WTC11 (cell line): ENCODE data around the gene ZMAT3.

Experiments used
- CTCF ChIP-seq: fragments of 200-600 bp; IDR thresholded peaks from 2 replicates; pipeline ENCODE4 v1.8.0; 2022; ENCODE audit warnings: antibody characterized with exemption
- FOXJ3 ChIP-seq: sonication (generic); formaldehyde crosslinking; IDR thresholded peaks from 2 replicates; pipeline ENCODE4 v1.9.0; 2021; ENCODE audit warnings: missing genetic modification reagents, mild to moderate bottlenecking, borderline replicate concordance
- MAX ChIP-seq: sonication (generic); formaldehyde crosslinking; IDR thresholded peaks from 2 replicates; pipeline ENCODE4 v1.8.0; 2022; ENCODE audit warnings: mild to moderate bottlenecking, missing genetic modification reagents
- ZNF317 ChIP-seq: sonication (generic); formaldehyde crosslinking; IDR thresholded peaks from 2 replicates; pipeline ENCODE4 v1.8.1; 2023; ENCODE audit warnings: low read depth, mild to moderate bottlenecking, moderate library complexity, missing genetic modification reagents, borderline replicate concordance
- TF ChIP-seq, protein P1 (sequence below): sonication (generic); formaldehyde crosslinking; IDR thresholded peaks from 2 replicates; pipeline ENCODE4 v1.8.0; 2023; ENCODE audit warnings: mild to moderate bottlenecking, missing genetic modification reagents

GRCh38 chr3:179036226-179036625 is 35.4 kb downstream of the ZMAT3 start:
- TF ChIP-seq MAX (CRISPR knock-in tag) (no peak), ZNF317 (CRISPR knock-in tag) (no peak), FOXJ3 (CRISPR knock-in tag) (no peak), CTCF (no peak)
- TF ChIP-seq, protein P1, sequence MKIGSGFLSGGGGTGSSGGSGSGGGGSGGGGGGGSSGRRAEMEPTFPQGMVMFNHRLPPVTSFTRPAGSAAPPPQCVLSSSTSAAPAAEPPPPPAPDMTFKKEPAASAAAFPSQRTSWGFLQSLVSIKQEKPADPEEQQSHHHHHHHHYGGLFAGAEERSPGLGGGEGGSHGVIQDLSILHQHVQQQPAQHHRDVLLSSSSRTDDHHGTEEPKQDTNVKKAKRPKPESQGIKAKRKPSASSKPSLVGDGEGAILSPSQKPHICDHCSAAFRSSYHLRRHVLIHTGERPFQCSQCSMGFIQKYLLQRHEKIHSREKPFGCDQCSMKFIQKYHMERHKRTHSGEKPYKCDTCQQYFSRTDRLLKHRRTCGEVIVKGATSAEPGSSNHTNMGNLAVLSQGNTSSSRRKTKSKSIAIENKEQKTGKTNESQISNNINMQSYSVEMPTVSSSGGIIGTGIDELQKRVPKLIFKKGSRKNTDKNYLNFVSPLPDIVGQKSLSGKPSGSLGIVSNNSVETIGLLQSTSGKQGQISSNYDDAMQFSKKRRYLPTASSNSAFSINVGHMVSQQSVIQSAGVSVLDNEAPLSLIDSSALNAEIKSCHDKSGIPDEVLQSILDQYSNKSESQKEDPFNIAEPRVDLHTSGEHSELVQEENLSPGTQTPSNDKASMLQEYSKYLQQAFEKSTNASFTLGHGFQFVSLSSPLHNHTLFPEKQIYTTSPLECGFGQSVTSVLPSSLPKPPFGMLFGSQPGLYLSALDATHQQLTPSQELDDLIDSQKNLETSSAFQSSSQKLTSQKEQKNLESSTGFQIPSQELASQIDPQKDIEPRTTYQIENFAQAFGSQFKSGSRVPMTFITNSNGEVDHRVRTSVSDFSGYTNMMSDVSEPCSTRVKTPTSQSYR: no peak
